GM23338 (cell line): Measurements from ENCODE around the gene SCO1. TPM values are rescaled to one million over a fixed set of nuclear protein-coding genes. Genes with fewer than 3 reads are reported as not detected.
"Not testable (repeated sequence)": the region's sequence is repeated elsewhere in the genome, so short reads cannot be mapped to it uniquely, and the experiment has no call there.

Experiments used
- ATAC-seq: fragments of 200-7000 bp; cut with Tn5 transposase; 3 replicates; pipeline ENCODE4 v1.9.1; 2020
- DNase-seq: peaks from one replicate; pipeline ENCODE4 v3.0.0-alpha.2; 2015; ENCODE audit warnings: low spot score
- H2AFZ ChIP-seq: fragments of 200-600 bp; sonication (generic); 2 replicates; pipeline ENCODE4 v1.8.0; 2016; ENCODE audit warnings: antibody characterized with exemption, mild to moderate bottlenecking, moderate library complexity
- H3F3A ChIP-seq: fragments of 200-600 bp; sonication (generic); replicated peaks from 2 replicates; pipeline ENCODE4 v1.8.0; 2017; ENCODE audit warnings: antibody characterized with exemption, mixed run types, low read depth
- H3K27ac ChIP-seq: fragments of 200-600 bp; sonication (generic); 2 replicates; pipeline ENCODE4 v1.6.1; 2016; ENCODE audit warnings: low read depth
- H3K27me3 ChIP-seq: fragments of 200-600 bp; sonication (generic); 2 replicates; pipeline ENCODE4 v1.8.0; 2016; ENCODE audit warnings: mild to moderate bottlenecking, mixed run types, moderate library complexity; ENCODE audit not compliant: insufficient read depth
- H3K36me3 ChIP-seq: fragments of 200-600 bp; sonication (generic); 2 replicates; pipeline ENCODE4 v1.8.0; 2016; ENCODE audit warnings: mild to moderate bottlenecking; ENCODE audit not compliant: insufficient read depth
- H3K4me1 ChIP-seq: fragments of 200-600 bp; sonication (generic); 2 replicates; pipeline ENCODE4 v1.8.0; 2016; ENCODE audit warnings: mild to moderate bottlenecking, moderate library complexity; ENCODE audit not compliant: insufficient read depth
- H3K4me2 ChIP-seq: fragments of 200-600 bp; sonication (generic); 2 replicates; pipeline ENCODE4 v1.7.1; 2017; ENCODE audit warnings: mixed run types
- H3K4me3 ChIP-seq: fragments of 200-600 bp; sonication (generic); 2 replicates; pipeline ENCODE4 v1.6.1; 2016; ENCODE audit warnings: mixed run types
- H3K79me2 ChIP-seq: fragments of 200-600 bp; sonication (generic); replicated peaks from 2 replicates; pipeline ENCODE4 v1.8.0; 2017; ENCODE audit warnings: mild to moderate bottlenecking; ENCODE audit not compliant: insufficient read depth
- H3K9me2 ChIP-seq: fragments of 200-600 bp; sonication (generic); 2 replicates; pipeline ENCODE4 v1.8.0; 2017; ENCODE audit not compliant: insufficient read depth
- H4K20me1 ChIP-seq: fragments of 200-600 bp; sonication (generic); replicated peaks from 2 replicates; pipeline ENCODE4 v1.8.0; 2017; ENCODE audit warnings: mild to moderate bottlenecking; ENCODE audit not compliant: insufficient read depth
- H3K27ac Mint-ChIP-seq: 2 replicates; pipeline ENCODE4 v1.8.0; 2020; ENCODE audit warnings: inconsistent platforms, mild to moderate bottlenecking, moderate library complexity, mixed read lengths
- H3K27me3 Mint-ChIP-seq: 3 replicates; pipeline ENCODE4 v1.8.0; 2022; ENCODE audit warnings: low read depth, mild to moderate bottlenecking, moderate library complexity, mixed read lengths, inconsistent platforms; ENCODE audit not compliant: insufficient read depth, poor library complexity
- H3K36me3 Mint-ChIP-seq: 3 replicates; pipeline ENCODE4 v1.8.0; 2021; ENCODE audit warnings: low read depth, mild to moderate bottlenecking, inconsistent platforms, moderate library complexity, mixed read lengths
- H3K4me1 Mint-ChIP-seq: 3 replicates; pipeline ENCODE4 v1.8.0; 2020; ENCODE audit warnings: mild to moderate bottlenecking, inconsistent platforms, mixed read lengths
- H3K4me3 Mint-ChIP-seq: 3 replicates; pipeline ENCODE4 v1.8.0; 2021; ENCODE audit warnings: moderate library complexity, mild to moderate bottlenecking, inconsistent platforms, mixed read lengths
- H3K9me3 Mint-ChIP-seq: 3 replicates; pipeline ENCODE4 v1.8.0; 2020; ENCODE audit warnings: moderate library complexity, mild to moderate bottlenecking, inconsistent platforms, mixed read lengths
- CREB1 ChIP-seq: fragments of 250-450 bp; sonication (Bioruptor Pico); IDR thresholded peaks from 2 replicates; pipeline ENCODE4 v1.5.0; 2020; ENCODE audit warnings: low read depth, mild to moderate bottlenecking, moderate library complexity
- CTCF ChIP-seq, 2 experiments: fragments of 200-600 bp in 1 of 2; sonication (generic) in 1 of 2; conservative IDR thresholded peaks; 2 replicates each; pipeline versions ENCODE4 v1.5.1 to v1.6.1; 2016 to 2017; ENCODE audit warnings: antibody characterized with exemption in 2 of 2, low read depth in 2 of 2, mild to moderate bottlenecking in 2 of 2, moderate library complexity in 1 of 2
- ETS1 ChIP-seq: IDR thresholded peaks from 2 replicates; pipeline ENCODE4 v1.6.1; 2016; ENCODE audit warnings: antibody characterized with exemption
- EZH2 ChIP-seq: fragments of 200-600 bp; sonication (generic); IDR thresholded peaks from one replicate; pipeline ENCODE4 v1.8.0; 2017; ENCODE audit warnings: antibody characterized with exemption, mild to moderate bottlenecking, low read depth; ENCODE audit not compliant: unreplicated experiment
- EZH2phosphoT487 ChIP-seq: fragments of 200-600 bp; sonication (generic); IDR thresholded peaks from one replicate; pipeline ENCODE4 v1.8.1; 2018; ENCODE audit warnings: antibody characterized with exemption; ENCODE audit not compliant: unreplicated experiment
- JUNB ChIP-seq: IDR thresholded peaks from one replicate; pipeline ENCODE4 v1.6.1; 2016; ENCODE audit warnings: antibody characterized with exemption; ENCODE audit not compliant: unreplicated experiment
- NANOG ChIP-seq: IDR thresholded peaks from 2 replicates; pipeline ENCODE4 v1.6.1; 2016; ENCODE audit warnings: antibody characterized with exemption, borderline replicate concordance
- POLR2AphosphoS5 ChIP-seq: IDR thresholded peaks from 2 replicates; pipeline ENCODE4 v1.6.1; 2016; ENCODE audit warnings: antibody characterized with exemption, low read depth
- REST ChIP-seq: IDR thresholded peaks from one replicate; pipeline ENCODE4 v1.6.1; 2018; ENCODE audit warnings: antibody characterized with exemption; ENCODE audit not compliant: unreplicated experiment
- STAT1 ChIP-seq: IDR thresholded peaks from one replicate; pipeline ENCODE4 v1.6.1; 2016; ENCODE audit warnings: antibody characterized with exemption; ENCODE audit not compliant: unreplicated experiment
- ZNF114 ChIP-seq: fragments of 250-450 bp; sonication (Bioruptor Pico); IDR thresholded peaks from 2 replicates; pipeline ENCODE4 v1.5.0; 2020; ENCODE audit warnings: mild to moderate bottlenecking, moderate library complexity
- polyA plus RNA-seq: library from polyadenylated mRNA; unstranded; fragments of >200 nt; fragmentation: Nextera tagmentation; extraction: Ambion mirVana; gene quantifications from 2 replicates; pipeline ENCODE4 v1.2.1, GENCODE V29; 2016
- total RNA-seq: library from RNA; depleted of rRNA; stranded (reverse); fragments of >200 nt; shearing (Covaris generic); gene quantifications from 2 replicates; pipeline ENCODE4 v1.2.3, GENCODE V29; 2014

Gene SCO1
- total and polyA plus RNA-seq, 2 experiments from 2014 or later = 43.9 to 72.5 TPM

- Histone ChIP-seq H3K4me3 (peak overlapping the region; percentile 58), H3K79me2 (peaks cover 75% of the 10 kb centered on the region), H4K20me1 (peaks cover 26% of the 10 kb centered on the region), H3K4me2 (peak overlapping the region; percentile 82), H3K36me3 (peaks cover 40% of the 10 kb centered on the region)
- not testable (repeated sequence) for ATAC-seq, H2AFZ ChIP-seq, H3K27ac ChIP-seq, H3K9me3 Mint-ChIP-seq, H3K9me2 ChIP-seq, H3K4me1 Mint-ChIP-seq, H3K27me3 ChIP-seq, H3F3A ChIP-seq, DNase-seq, H3K27me3 Mint-ChIP-seq, H3K4me1 ChIP-seq
- Mint-ChIP-seq H3K4me3 (peak overlapping the region; percentile 94), H3K27ac (peak overlapping the region; percentile 95; the same call in 1 of the 2 replicates), H3K36me3 (peaks cover 49% of the 10 kb centered on the region)
These were observed 1.4 kb downstream of the SCO1 start for GRCh38 chr17:10695875-10696407.

GRCh38 chr17:10687499-10687898, 9.8 kb downstream of the SCO1 start:
- no peaks in the 10 kb centered on the region for H3K9me3 Mint-ChIP-seq
- peaks cover 53% of the 10 kb centered on the region for H3K79me2 ChIP-seq
- no peaks in the 10 kb centered on the region; the same call in 1 of the 2 replicates for H3K4me1 ChIP-seq
- no peak overlapping the region for H3K4me3 Mint-ChIP-seq
- no peak overlapping the region for H3K27ac Mint-ChIP-seq
- H3K27ac ChIP-seq = no peak overlapping the region
- H3K36me3 Mint-ChIP-seq = peaks cover 81% of the 10 kb centered on the region
- no peaks in the 10 kb centered on the region for H3K27me3 ChIP-seq
- no peaks in the 10 kb centered on the region for H3K9me2 ChIP-seq
- ATAC-seq (no peak), DNase-seq (no peak)
- no peaks in the 10 kb centered on the region; the same call in 2 of the 3 replicates for H3K4me1 Mint-ChIP-seq
- H3F3A ChIP-seq = no peaks in the 10 kb centered on the region
- H3K4me3 ChIP-seq = no peak overlapping the region
- H3K4me2 ChIP-seq = no peak overlapping the region
- H4K20me1 ChIP-seq = peaks cover 49% of the 10 kb centered on the region
- peaks cover 51% of the 10 kb centered on the region for H3K36me3 ChIP-seq
- peaks cover 2% of the 10 kb centered on the region for H3K27me3 Mint-ChIP-seq
- H2AFZ ChIP-seq = no peak overlapping the region
- TF ChIP-seq ZNF114 (CRISPR knock-in tag) = no peak
- no peak for TF ChIP-seq CTCF (conservative IDR thresholded peaks at IDR 0.05; ENCODE audit: low read depth in 2 of 2)
- no peak for TF ChIP-seq ETS1
- no peak for TF ChIP-seq POLR2AphosphoS5
- TF ChIP-seq CREB1 (CRISPR knock-in tag) = no peak
- no peak for TF ChIP-seq REST
- no peak for TF ChIP-seq STAT1
- TF ChIP-seq NANOG = no peak
- TF ChIP-seq EZH2phosphoT487 = no peak
- TF ChIP-seq JUNB = no peak
- TF ChIP-seq EZH2 = no peak
